WI38 (cell line): ENCODE results near the gene GMDS.

Experiments
- H3K4me3 ChIP-seq: 2 replicates; pipeline ENCODE4 v1.5.1; 2011; ENCODE audit warnings: low read depth, mild to moderate bottlenecking, control low read depth, low read length
- CTCF ChIP-seq: IDR thresholded peaks from 2 replicates; pipeline ENCODE4 v1.5.1; 2012; ENCODE audit warnings: low read depth, mild to moderate bottlenecking, control low read depth, low read length

The GMDS gene

GRCh38 chr6:1716868-1717267, 528.5 kb downstream of the GMDS start:
- no peak for TF ChIP-seq CTCF
- H3K4me3 ChIP-seq = no peak overlapping the region

DNA sequence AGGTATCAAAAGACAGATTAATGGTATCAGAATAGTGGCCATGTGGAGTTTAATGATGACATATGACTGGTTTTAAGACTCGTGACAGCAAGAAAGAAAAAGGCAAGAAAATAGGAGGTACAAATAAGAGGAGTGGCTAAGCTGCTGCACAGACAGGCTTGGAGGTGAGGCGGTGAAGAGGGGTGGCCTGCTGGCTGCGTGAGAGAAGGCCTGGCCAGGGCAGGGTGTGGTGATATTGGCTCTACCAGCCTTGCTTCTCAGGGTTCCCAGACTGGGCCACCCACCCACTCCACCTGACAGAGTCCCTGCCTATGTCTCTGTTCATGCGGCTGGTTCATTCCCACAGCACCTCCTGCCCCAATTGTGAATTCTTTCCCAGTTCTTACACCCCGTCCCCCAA, 529.0 kb downstream of the GMDS start:
- TF ChIP-seq CTCF = no peak
- H3K4me3 ChIP-seq = no peak overlapping the region

DNA sequence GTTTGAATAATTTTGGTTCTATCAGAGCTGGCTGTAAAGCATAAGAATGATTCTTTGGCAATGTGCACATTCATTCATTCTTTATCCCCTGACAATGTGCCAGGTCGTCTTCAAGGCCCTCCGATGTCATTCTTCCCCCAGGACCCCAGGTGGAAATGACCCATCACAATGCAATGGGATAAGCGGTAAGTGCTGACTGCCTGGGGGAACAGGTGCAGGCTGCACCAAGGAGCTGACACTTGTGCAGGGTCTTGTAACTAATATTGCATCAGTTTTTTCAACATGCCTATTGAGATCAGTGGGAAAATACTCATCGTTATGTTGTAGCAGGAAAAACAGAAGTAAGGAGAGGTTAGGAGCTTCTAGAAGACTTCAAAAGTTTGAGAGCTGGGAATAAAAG, 530.1 kb downstream of the GMDS start:
- TF ChIP-seq CTCF = no peak
- H3K4me3 ChIP-seq = no peak overlapping the region

DNA sequence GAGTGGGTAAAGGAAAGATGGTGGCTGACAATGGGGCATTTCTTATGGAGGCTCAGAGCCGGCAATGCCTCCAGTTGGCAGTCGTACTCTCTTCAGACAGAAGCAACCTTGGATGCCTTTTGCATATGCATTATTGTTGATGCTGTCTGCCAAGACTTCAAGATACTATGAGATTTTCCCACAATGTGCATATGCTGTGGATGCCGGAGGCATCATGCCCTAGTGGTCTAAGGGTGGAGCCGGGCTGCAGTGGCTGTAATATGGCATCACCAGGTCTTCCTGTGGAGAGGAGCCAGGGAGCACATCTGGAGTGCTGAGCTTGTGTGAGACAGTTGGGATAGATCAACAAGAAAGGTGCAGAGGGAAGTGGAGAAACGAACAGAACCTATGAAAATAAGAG, 530.8 kb downstream of the GMDS start:
- TF ChIP-seq CTCF = no peak
- H3K4me3 ChIP-seq = no peak overlapping the region

DNA sequence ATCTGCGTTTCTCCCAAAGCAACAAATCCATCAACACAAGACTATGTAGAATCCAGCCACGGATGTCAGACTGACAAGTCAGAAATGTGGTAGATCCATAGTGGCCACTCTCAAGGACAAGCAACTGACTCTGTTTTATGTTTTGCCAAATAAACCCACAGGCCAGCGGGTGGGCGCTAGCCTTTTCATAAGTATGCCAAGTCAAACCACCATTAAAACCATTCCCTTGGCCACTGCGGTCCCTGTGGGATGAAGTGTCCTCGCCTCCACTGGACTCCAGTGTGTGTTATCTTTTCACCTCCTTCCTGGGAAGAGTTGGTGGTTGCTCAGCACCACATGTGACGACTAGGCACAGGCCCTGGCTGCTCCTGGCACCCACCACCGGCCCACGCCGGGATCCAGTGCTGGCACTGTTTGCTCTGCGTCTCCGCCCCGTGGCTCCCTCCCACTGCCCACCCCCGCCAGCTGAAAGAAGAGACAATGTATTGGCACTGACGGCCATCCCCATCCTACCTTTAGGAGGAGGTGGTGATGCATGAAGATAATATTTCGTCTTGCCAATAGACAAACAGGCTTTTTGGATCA, 532.3 kb downstream of the GMDS start:
- H3K4me3 ChIP-seq = no peak overlapping the region
- TF ChIP-seq CTCF = no peak

DNA sequence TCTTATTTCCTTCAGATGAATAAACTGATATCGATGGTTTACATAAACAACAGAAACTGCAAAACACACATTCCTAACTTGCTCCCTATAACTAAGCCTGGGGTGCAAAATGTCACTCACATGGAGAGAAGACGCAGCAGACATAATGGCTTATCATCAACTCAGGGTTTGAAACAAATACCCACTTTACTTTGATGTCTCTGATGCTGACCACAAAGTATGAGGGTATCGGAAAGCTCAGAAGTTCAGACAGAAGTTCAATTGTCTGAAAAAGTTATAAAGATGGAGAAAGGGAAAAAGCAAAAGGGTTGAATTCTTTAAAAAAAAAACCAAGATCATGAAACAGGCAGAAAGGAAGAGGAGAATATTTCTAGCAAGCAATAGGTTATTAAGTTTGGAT, 533.0 kb downstream of the GMDS start:
- H3K4me3 ChIP-seq = no peak overlapping the region
- no peak for TF ChIP-seq CTCF

GRCh38 chr6:1711136-1711535, 534.3 kb downstream of the GMDS start:
- no peak for TF ChIP-seq CTCF
- no peak overlapping the region for H3K4me3 ChIP-seq
